GM19395 (cell line): ENCODE data around the gene SFI1.
"Not testable (repeated sequence)": the region's sequence is repeated elsewhere in the genome, so short reads cannot be mapped to it uniquely, and the experiment has no call there.

Source experiments
- ATAC-seq: cut with Tn5 transposase; IDR thresholded peaks from one replicate; pipeline ENCODE4 v1.9.1; 2021; ENCODE audit warnings: mild to moderate bottlenecking, moderate library complexity; ENCODE audit not compliant: unreplicated experiment

Gene SFI1

DNA sequence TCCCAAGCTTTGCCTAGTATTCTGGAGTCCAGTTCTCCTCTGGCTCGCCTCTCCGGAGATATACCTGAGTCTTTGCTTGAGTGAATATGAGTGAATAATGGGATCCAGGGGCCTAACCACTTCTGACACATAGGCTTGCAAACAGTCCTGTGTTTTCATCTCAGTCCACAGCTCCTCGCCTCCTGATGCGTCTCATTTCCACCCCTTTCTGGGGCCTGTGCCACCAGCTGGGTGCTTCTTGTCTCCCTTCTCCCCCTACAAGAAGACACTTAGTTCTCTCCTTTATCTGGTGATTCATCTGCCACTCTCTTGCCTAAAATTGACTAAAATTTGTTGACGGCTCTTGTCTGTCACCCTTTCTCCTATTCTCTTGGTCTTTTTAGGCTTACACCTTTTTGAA is 44.6 kb downstream of the SFI1 start:
- ATAC-seq: no peak

DNA sequence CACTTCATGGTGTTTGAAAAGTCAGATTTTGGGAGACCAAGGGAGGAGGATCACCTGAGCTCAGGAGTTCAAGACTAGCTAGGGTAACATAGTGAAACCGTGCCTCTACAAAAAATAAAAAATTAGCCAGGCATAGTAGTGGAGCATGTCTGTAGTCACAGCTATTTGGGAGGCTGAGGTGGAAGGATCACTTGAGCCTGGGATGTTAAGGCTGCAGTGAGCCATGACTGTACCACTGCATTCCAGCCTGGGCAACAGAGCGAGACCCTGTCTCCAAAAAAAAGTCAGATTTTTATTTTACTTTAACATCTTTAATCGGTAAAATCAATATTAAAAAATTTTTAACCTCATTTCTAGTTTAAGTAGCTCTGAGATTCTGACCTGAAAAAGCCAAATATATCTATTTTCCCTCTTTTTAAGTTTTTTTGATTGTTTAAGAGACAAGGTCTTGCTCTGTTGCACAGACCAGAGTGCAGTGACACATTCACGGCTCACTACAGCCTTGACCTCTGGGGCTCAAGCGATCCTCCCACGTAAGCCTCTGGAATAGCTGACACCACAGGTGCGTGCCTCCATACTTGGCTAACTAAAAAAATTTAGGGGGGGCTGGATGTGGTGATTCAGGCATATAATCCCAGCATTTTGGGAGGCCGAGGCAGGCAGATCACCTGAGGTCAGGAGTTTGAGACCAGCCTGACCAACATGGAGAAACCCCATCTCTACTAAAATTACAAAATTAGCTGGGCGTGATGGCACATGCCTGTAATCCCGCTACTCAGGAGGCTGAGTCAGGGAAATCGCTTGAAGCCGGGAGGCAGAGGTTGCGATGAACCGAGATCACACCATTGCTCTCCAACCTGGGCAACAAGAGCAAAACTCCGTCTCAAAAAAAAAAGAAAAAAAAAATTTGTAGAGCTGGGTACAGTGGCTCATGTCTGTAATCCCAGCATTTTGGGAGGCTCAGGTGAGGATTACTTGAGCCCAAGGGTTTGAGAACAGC is 48.4 kb downstream of the SFI1 start:
- no peak for ATAC-seq

DNA sequence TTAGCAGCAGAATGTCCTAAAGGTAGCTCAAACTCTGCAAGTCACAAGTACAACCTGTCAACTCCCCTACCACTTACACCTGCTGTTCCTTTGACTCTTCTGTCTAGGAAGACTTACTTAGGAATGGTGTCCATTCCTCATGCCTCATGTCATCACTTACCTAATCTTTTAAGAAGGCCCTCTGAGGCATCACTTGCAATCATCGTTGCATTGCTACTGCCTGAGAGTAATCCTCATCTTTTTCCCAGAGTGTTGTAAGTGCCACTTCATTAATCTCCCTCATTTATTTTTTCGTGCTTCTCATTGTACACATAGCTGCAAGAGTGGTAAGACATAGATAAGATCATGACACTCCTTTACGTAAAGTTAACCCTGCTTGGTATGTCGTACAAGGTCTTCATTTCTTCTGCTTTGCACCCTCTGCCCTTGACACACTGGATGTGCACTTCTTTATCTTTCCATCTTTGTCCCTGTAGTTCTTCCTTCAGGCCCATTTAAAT is 54.6 kb downstream of the SFI1 start:
- ATAC-seq: no peak

GRCh38 chr22:31556627-31557203 is 60.4 kb downstream of the SFI1 start:
- no peak for ATAC-seq

GRCh38 chr22:31558546-31558945 is 62.2 kb downstream of the SFI1 start:
- ATAC-seq: not testable (repeated sequence)

DNA sequence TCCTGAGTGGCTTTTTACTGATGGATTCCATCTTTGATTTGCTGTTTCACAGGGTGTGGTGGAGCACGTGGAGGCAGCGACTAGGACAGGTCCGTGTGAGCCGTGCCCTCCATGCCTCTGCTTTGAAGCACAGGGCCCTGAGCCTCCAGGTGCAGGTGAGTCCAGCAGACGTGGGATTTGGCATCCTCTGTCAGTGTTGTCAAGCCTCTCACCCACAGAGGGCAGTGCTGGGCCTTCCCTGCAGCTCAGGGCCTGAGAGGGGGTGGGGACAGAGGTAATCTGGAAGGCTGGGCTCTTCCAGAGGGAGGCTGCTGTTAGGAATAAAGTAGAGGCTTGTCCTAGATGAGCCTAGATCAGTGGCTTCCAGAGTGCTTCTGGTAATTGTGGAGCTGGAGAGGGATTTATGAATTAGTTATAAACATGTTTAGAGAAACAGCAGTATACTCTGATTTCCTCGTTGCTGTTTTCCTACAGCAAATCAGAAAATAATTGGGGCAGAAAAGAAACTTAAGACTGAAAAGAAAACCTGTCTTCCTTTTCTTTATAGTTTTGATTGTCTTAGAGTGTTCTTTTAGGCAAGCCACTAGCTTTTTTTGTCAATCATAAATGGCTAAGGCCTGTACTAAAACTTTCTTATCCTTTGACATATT is 65.0 kb downstream of the SFI1 start:
- ATAC-seq: no peak

DNA sequence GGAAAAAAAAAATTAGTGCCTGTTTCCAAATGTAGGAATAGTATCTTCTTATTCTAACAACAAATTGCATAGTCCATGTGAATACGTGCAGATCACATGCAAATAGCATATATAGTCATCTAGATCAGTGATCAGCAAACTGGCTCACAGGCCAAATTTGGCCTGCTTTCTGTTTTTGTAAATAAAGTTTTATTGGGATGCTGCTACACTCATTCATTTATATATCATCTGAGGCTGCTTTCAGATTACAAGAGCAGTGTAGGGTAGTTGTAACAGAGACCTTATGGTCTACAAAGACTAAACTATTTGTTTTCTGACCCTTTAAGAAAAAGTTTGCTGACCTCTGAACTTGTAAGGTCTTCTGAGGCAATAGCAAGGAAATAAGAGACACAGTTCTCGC is 65.6 kb downstream of the SFI1 start:
- ATAC-seq: no peak

- no peak for ATAC-seq
Measured at GRCh38 chr22:31566484-31566883, 70.1 kb downstream of the SFI1 start.

GRCh38 chr22:31567196-31567595 is 70.9 kb downstream of the SFI1 start:
- no peak for ATAC-seq

- ATAC-seq: no peak
Measured at GRCh38 chr22:31567702-31568101, 71.4 kb downstream of the SFI1 start.

- no peak for ATAC-seq
Measured at GRCh38 chr22:31569126-31569525, 72.8 kb downstream of the SFI1 start.

DNA sequence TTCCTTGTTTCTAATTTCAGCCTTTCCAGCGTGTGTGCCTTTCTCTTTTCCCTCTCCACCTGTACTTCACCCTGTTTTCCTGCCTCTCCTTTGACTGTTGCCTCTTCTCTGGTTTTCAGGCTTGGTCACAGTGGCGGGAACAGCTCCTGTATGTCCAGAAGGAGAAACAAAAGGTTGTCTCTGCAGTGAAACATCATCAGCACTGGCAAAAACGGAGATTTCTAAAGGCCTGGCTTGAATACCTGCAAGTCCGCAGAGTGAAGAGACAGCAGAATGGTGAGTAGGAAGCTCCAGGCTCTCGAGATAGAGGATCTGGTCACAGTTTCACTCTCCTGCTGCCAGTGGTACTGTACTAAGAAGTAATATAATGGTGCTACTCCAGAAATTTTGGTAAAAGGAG is 76.6 kb downstream of the SFI1 start:
- no peak for ATAC-seq

GRCh38 chr22:31574055-31574670 is 77.8 kb downstream of the SFI1 start:
- no peak for ATAC-seq

DNA sequence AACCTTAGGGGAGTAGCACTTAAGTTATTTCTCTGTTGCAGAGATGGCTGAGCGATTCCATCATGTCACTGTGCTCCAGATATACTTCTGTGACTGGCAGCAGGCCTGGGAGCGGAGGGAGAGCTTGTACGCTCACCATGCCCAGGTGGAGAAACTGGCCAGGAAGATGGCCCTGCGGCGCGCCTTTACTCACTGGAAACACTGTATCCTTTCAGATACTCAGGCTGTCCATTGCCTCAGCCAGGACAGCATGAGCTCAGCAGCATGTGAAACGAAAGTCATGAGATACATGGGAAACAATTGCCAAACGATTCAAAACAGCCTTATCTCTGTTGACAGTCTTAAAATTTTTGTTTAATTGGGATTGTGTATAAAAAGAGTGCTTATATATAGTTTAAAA is 78.9 kb downstream of the SFI1 start:
- no peak for ATAC-seq

GRCh38 chr22:31577711-31578110 is 81.4 kb downstream of the SFI1 start:
- ATAC-seq: no peak

DNA sequence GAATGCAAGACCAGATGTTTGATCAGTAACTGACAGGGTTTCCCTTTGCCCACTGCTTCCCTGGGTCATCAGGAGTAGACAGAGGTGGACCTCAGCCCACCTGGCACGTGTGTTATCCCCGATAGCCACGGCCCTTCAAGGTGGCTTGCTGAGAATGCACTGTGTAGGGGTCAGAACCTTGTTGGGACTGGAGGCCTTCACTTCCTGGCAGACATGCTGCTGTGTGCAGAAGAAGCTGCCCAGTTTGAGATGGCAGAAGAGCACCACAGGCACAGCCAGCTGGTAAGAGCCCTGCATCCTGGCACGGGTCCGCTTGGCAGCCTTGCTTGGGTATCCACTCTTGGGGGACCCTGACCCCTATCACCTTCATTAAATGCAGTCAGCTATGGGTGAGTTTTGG is 81.8 kb downstream of the SFI1 start:
- no peak for ATAC-seq

DNA sequence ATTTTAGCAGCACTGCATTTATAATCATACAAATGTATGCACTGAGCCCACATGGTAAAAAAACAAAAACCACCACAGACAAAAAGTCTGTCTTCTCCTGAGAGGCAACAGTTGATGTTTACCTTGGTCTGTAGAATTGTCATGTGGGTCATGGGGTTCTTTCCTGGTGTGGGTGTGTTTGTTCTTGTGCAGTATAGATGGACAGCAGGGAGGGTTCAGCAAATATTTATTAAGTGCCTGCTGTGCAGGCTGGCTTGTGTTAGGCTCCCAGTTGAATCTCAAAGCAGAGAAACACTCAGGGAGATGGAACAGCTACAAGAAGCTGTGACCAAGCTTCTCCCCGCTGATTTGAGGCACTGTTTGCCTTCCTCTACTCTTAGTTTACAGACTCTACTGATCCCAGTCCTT is 83.5 kb downstream of the SFI1 start:
- ATAC-seq: no peak

DNA sequence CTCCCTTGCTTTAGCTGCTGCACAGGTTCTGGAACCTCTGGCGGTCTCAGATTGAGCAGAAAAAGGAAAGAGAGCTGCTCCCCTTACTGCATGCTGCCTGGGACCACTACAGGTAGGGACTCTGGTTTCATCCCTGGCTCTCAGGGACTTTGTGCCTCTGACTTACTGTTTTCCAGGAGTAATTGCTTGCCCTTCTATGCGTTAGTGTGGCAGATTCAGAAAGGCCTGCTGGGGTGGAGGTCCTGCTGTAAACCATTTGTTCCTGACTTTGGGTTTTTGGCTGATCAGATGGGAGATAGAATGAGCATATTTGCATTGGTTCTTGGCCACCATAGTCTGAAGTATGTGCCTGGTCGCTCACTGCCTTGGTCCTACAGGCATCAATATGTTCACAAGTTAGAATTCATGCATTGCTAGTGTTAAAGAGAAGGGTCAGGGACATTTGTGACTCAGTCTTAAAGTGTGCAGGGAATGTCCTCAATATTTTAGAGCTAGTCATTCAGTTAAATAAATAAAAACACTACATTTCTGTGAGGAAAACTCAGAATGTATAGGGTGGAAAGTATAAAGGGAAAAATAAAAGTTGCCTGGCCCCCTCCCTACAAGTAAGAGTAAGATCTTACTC is 87.6 kb downstream of the SFI1 start:
- ATAC-seq: no peak

DNA sequence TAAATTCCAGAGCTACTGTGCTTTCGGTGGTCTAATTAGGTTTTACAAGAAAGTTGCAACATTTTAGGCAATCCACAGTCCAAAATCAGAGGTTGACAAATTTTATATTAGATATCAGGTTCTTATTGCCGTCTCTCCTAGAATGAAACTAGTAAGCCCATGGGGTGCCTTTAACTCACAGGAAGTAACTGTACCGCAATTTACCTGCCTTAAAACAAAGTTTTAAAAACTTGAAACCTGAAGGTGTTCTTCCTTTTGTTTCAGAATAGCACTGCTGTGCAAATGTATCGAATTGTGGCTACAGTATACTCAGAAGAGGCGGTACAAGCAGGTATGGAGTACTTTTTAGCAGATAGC is 88.4 kb downstream of the SFI1 start:
- ATAC-seq: no peak

GRCh38 chr22:31585161-31585859 is 89.0 kb downstream of the SFI1 start:
- ATAC-seq: no peak
